Amygdala (tissue), 56 donors: ENCODE results near the gene DOK7.
"Not testable (repeated sequence)": the region's sequence is repeated elsewhere in the genome, so short reads cannot be mapped to it uniquely, and the experiment has no call there.

Experiments used
- DNase-seq, 56 donors: peaks; one replicate each; lab custom pipeline; 2025; lab: John Stamatoyannopoulos, UW

The DOK7 gene

DNA sequence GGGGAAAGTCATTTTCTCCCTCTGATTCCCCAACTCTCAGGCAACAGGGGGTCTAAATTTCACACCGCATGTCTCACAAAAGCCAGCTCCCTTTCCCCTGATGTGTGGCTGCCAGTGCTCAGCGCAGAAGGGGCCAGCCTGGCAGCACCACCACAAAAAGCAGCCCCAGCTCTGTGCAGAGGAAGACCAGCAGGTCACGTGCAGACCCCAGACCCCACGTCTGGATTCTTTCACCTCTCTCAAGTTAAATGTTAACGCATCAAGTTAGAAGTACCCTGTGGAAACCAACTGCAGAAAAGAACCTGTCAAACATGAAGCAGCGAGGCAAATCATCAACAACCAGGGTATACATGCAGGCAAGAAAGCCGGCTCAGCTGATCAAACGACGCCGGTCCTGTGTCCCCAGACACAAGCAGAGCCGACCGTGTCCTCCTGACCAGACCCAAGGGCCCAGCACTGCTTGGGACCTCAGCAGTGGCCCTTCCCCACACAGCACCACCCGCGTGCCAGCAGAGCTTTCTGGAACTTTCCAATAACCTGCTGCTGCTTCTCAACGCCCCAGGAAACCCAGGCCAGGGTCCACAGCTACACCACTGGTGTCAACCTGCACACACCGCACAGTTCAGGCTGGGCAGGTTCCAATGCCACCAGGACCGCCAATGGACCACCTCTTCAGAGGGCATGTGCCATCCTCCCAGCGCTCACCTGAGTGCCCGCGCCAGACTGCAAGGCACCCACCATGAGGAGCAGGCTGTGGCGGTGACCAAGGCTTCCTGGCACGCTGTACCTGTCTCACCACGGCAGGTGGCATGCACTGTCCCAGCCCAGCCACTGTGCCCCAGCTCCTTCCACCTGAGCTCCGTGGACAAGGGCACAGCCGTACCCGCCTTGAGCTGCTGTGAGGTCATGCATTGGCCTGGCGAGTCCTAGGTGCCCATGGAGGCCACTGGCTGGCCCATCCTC, 65.1 kb downstream of the DOK7 start:
- no peak for DNase-seq

DNA sequence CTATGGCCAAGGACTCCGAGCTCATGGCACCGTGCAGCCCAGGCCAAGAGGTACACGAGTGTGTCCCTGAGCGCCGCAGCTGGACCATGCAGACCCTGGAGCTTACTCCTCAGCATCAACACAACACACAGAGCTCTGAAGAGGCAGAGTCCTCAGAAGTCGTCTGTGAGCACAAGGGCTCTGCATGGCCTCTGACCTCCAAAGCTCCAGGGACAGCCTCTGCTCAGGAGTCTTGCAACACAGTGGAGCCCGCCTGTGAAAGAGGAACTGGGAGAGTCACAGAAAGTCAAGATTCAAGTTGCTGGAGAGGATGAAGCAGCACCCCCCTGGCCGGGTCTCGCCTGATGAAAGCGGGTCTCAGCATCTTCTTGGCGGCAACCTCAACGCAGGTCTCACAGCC, 66.3 kb downstream of the DOK7 start:
- DNase-seq = peak in 8 of 56 donors; percentile 16 to 45 (median 26)

DNA sequence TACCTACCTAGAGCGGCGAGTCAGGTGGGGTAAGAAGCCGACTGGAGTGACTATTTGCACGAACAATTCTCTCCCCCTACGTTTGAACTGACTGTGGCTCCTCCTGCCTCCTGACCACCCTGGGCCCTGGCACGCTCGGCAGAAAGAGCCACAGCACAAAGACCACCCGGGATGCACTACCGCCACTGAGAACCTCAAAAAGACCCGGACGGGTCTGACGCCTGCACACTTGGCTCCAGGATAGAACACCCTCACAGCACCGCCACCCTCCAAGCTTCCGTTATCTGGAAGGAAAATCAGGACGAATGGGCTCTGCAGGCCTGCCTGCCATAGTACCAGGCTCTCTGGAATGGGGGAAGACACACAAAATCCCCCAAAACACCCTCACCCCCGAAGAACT, 66.9 kb downstream of the DOK7 start:
- no peak for DNase-seq

DNA sequence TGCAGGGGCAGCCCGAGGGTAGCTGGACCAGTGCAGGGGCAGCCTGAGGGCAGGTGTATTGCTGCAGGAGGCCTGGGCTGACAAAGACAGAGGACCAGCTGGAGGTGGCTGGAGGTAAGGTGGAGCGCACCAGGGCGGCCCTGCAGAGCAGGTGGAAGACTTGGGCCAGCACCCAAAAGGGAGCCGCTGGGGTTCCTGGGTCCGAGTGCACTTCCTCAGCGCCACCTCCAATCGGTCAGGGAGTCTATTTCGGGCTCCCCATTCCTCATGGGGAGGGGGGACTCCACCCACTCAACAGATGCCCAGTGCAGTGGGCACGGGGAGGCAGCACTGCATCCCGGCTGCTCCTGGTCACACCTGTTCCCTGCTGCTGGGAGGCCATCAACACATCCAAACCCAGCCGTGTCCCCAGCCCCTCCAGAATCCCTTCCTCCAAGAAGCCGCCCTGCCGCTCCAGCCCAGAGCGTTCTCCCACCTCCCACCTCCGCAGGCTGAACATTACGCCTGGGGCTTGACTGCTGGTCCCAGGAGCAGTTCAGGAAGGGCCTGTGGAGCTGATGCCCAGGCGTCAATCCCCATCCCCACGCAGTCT, 67.7 kb downstream of the DOK7 start:
- DNase-seq = peak in 1 of 56 donors; percentile 18

DNA sequence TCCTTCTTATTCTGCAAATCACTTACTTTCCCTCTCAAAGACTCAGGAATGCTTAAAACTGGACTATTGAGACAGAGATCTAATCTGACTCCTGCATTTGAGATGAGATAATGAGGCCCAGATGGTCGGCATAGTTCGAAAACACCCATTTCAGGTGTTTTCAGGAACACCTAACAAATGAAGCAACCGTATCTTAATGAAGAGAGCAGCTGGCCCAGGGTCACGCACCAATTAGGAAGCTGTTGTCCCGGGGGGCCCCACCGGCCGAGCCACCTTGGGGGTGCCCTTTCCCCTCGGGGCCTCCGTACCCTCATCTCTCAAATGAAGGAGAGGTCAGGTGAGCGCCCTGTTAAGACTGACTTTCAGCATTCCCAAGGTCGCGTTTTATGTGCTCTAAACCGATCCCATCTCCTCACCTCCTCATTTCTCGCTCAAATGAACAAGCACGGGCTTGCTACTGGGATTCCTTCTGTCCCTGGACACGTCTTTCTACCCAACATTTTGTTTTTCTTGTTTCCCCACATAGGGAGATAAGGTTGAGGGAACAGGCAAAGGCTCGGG, 68.3 kb downstream of the DOK7 start:
- no peak for DNase-seq

DNA sequence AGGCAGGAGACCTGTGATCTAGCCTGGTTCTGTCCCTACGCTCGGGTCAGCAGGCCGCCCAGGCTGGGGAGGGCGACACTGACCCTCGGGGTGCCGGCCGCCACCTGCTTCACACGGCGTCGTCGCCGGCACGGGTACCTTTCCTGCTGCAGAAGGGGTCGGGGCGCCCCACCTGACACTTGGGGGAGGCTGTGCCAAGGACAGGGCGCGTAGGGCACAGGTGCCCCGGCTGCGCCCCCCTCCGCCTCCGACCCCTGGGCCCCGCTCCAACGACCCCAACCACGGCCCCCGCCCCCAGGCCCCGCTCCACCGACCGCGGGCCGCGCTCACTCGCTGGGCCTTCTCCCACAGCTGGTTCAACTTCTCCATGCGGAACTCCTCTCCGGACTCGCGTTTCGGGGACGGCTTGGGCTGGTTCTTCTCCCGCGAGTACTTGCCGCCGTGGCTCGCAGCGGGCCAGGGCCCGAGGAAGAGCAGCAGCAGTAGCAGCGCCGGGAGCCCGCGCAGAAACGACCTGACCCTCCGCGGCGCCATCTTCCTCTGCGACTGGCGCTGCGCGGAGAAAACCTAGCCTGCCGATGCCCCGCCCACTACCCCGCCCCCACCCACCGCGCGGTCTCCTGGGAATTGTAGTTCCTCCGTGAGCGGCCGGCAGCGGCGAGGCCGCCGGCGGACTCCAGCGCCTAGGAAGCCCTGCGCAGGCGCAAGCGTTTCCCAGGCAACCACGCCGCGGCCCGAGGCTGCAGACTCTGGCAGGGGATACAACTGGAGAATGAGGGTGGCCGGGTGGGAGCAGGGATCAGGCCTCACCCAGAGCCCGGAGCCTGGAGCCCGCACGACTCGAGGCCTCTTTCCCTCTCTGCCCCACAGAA, 69.0 kb downstream of the DOK7 start, which contains the start of gene LRPAP1:
LRPAP1 (minus strand) TSS at position 544 of the 872 bp plus-strand sequence; CDS start at position 534, 10 bp downstream.
- DNase-seq = peak; percentile 56 to 96 (median 89)

DNA sequence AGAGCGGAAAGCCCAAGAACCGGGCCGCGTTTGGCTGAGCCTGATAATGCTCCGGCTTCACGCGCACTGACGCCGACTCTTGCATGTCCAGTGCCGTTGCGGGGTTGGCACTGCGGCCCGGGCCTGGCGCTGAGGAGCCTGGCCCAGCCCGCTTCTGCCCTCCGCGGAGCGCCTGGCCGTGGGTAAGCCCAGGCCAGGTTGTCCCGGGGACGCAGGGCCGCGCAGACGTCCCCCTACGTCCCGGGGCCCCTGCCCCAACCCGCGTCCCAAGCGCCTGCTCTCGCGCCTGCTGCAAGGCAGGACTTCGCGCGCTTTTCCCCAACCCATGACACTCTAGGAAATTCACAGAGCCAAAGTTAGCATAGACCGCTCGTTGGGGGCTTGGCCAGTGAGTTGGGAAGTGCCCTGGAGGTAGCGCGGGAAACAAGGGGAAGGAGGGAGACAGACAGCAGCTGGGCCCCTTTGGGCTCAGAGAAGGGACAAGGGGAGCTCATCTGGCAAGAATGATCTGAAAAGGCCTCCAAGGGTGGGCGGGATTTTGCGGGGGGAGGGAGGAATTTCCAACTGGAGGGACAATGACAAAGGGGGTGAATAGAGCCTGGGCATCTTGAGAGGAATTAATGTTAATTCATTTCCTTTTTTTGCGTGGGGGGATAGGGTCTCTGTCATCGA, 69.8 kb downstream of the DOK7 start:
- DNase-seq = no peak

DNA sequence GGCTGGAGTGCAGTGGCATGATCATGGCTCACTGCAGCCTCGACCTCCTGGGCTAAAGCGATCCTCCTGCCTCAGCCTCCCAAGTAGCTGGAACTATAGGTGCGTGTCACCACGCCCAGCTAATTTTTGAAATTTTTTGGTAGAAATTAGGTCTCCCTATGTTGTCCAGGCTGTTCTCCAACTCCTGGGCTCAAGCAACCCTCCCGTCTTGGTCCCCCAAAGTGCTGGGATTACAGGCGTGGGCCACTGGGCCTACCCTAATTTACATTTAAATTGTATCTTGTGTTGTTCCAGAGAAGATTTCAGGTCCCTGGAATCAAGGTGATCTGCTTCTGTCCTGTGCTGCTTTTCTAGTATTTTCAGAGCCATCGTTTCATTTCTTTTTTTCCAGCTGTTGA, 70.3 kb downstream of the DOK7 start:
- DNase-seq = no peak

DNA sequence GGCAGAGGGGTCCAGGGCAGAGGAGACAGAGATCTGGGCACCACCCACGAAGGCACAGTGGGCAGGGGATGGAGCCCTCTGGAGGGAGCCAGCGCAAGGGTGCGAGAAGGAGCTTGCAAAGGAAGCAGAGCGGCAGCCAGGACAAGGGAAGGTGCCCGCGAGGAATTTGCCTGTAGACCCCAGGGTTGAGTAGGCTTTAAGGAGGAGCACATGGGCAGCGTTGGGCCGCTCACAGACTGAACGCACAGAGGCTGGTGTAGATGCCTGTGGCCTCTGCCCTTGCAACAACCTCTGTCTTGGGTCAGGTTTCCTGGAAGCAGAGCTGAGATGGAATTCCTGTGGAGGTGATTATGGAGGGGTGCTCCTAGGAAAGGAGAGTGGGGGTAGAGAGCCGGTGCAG, 72.7 kb downstream of the DOK7 start:
- DNase-seq = not testable (repeated sequence)

DNA sequence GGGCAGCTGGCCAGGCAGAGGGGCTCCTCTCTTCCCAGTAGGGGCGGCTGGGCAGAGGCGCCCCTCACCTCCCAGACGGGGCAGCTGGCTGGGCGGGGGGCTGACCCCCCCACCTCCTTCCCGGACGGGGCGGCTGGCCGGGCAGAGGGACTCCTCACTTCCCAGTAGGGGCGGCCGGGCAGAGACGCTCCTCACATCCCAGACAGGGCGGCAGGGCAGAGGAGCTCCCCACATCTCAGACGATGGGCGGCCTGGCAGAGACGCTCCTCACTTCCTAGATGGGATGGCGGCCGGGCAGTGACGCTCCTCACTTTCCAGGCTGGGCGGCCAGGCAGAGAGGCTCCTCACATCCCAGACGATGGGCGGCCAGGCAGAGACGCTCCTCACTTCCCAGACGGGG, 75.8 kb downstream of the DOK7 start:
- not testable (repeated sequence) for DNase-seq

DNA sequence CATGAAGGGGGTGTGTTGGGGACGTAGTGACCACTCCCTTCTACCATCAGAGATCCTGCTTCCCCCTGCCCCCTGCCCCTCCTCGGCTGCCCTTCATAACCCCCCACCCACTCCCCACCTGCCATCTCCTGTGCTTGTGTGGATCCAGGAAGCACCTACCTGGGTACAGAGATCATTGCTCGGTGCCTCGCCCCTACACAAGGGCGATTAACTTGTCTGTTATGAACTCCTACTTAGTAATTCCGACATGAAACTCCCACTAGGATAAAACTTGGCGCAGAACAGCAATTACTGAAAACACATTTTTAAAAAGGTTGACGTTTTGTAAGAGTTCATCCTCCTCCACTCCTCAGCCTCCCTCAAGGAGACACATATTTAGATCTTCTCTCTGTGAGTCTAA, 80.3 kb downstream of the DOK7 start:
- not testable (repeated sequence) for DNase-seq
